Measurements from ENCODE around the gene ASXL2. TPM values are rescaled to one million over a fixed set of nuclear protein-coding genes. Genes with fewer than 3 reads are reported as not detected.

Gene ASXL2
- total and polyA plus RNA-seq, 2 of the 13 experiments (the other 11 are each of a cell fraction or from before 2014, with no cell fraction given), result 12.1 to 19.2 TPM

DNA sequence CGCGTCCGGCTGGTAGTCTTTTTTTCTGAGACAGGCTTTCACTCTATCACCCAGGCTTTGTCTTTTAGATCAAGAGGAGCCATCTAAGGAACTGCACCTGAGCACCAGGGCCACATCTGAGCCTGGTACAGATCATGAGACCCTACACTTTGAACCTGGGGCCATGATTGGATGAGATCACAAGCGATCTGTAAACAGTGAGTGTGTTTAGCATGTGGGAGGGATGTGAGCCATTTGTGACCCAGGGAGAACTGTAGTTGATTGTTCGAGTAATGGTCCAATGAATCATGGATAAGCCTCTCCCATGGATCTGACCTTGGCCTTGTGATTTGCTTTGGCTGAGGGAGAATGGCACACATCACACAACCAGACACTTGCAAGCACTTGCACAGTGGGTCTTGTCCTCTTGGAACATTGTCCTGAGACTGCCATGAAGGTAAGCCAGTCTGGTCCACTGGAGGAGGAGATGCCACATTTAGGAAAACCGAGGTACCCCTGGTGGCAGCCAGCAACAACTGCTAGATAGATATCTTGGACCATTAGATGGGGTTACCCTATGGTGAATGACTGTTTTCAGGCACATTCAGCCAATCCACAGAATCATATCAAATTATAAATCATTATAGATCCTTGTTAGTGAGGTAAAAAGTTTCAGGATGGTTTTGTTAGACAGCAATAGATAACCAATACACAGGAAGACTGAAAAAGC, 185.4 kb downstream of the ASXL2 start (continued):
- TF ChIP-seq DZIP1 (CRISPR knock-in tag; IDR thresholded peaks at IDR 0.05) (no peak), ZNF44 (CRISPR knock-in tag; IDR thresholded peaks at IDR 0.05) (no peak), LRRFIP1 (CRISPR knock-in tag; conservative IDR thresholded peaks at IDR 0.05) (no peak), ZHX2 (IDR thresholded peaks at IDR 0.05; ENCODE audit: low read depth) (no peak), ZHX2 (CRISPR knock-in tag; IDR thresholded peaks at IDR 0.05; ENCODE audit: borderline replicate concordance) (no peak), HNRNPK (IDR thresholded peaks at IDR 0.05; ENCODE audit: low read depth, low read length, poor library complexity, severe bottlenecking) (no peak), JARID2 (CRISPR knock-in tag; IDR thresholded peaks at IDR 0.05; ENCODE audit: insufficient replicate concordance) (no peak), SNAPC2 (CRISPR knock-in tag; IDR thresholded peaks at IDR 0.05) (no peak), ZFP36 (IDR thresholded peaks at IDR 0.05; ENCODE audit: borderline replicate concordance, low read depth, low read length, partially characterized antibody) (no peak), EED (CRISPR knock-in tag; IDR thresholded peaks at IDR 0.05) (no peak), ZNF605 (CRISPR knock-in tag; IDR thresholded peaks at IDR 0.05) (0 out of 2 replicates have a peak, but pooled peaks have one; percentile 17), ZNF747 (CRISPR knock-in tag; IDR thresholded peaks at IDR 0.05; ENCODE audit: borderline replicate concordance) (no peak), SCMH1 (CRISPR knock-in tag; IDR thresholded peaks at IDR 0.05; ENCODE audit: borderline replicate concordance) (no peak), HDAC1 (CRISPR knock-in tag; IDR thresholded peaks at IDR 0.05) (0 out of 2 replicates have a peak, but pooled peaks have one; percentile 13)
- TF ChIP-seq, protein P1, sequence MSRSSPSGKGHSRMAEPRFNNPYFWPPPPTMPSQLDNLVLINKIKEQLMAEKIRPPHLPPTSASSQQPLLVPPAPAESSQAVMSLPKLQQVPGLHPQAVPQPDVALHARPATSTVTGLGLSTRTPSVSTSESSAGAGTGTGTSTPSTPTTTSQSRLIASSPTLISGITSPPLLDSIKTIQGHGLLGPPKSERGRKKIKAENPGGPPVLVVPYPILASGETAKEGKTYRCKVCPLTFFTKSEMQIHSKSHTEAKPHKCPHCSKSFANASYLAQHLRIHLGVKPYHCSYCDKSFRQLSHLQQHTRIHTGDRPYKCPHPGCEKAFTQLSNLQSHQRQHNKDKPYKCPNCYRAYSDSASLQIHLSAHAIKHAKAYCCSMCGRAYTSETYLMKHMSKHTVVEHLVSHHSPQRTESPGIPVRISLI (CRISPR knock-in tag; IDR thresholded peaks at IDR 0.05; ENCODE audit: borderline replicate concordance), result no peak
